K562 (cell line): ENCODE measurements around the gene AGPAT4. TPM values are rescaled to one million over a fixed set of nuclear protein-coding genes. Genes with fewer than 3 reads are reported as not detected.

Experiments
- CHD7 ChIP-seq: fragments of 200-600 bp; sonication (generic); IDR thresholded peaks from one replicate; pipeline ENCODE4 v1.6.1; 2012; ENCODE audit warnings: mild to moderate bottlenecking, low read depth, low read length, inconsistent platforms
- HMGXB4 ChIP-seq: sonication (generic); formaldehyde crosslinking; IDR thresholded peaks from 2 replicates; pipeline ENCODE4 v1.8.1; 2023; ENCODE audit warnings: mild to moderate bottlenecking, missing genetic modification reagents
- NUFIP1 ChIP-seq: fragments of 450-650 bp; IDR thresholded peaks from 2 replicates; pipeline ENCODE4 v1.6.1; 2018; ENCODE audit not compliant: partially characterized antibody
- PBX2 ChIP-seq, 2 experiments: IDR thresholded peaks in 1 of 2; conservative IDR thresholded peaks in 1 of 2; 2 replicates each; pipeline ENCODE4 v1.6.1; 2016; ENCODE audit warnings: low read depth in 2 of 2, mild to moderate bottlenecking in 1 of 2, missing compliant biosample characterization in 1 of 2, missing genetic modification characterization in 1 of 2, moderate library complexity in 1 of 2
- RBFOX2 ChIP-seq: fragments of 200-400 bp; formaldehyde crosslinking; IDR thresholded peaks from 2 replicates; pipeline ENCODE4 v1.6.1; 2017; ENCODE audit warnings: low read depth, mild to moderate bottlenecking, low read length, moderate library complexity
- RFX1 ChIP-seq: fragments of 450-650 bp; IDR thresholded peaks from 2 replicates; pipeline ENCODE4 v1.6.1; 2016; ENCODE audit warnings: mild to moderate bottlenecking, moderate library complexity
- STAG1 ChIP-seq: sonication (generic); formaldehyde crosslinking; IDR thresholded peaks from 2 replicates; pipeline ENCODE4 v1.5.0; 2020; ENCODE audit warnings: missing genetic modification reagents, borderline replicate concordance
- ZBTB5 ChIP-seq: fragments of 450-650 bp; IDR thresholded peaks from 2 replicates; pipeline ENCODE4 v1.6.1; 2017; ENCODE audit warnings: antibody characterized with exemption
- polyA plus RNA-seq, 8 experiments: library from polyadenylated mRNA; depleted of rRNA in 4 of 8; stranded (reverse) in 5 of 8; unstranded in 3 of 8; fragments of >200 nt; fragmentation: Nextera tagmentation in 2 of 8; fragmentation: Illumina TruSeq in 1 of 8; extraction: Ambion mirVana in 2 of 8; extraction: Trizol in 1 of 8; gene quantifications; 2 replicates each; pipeline versions ENCODE4 v1.2.1 to v1.2.3, GENCODE V29; 2011 to 2014; ENCODE audit warnings: inconsistent platforms in 1 of 8, missing spikeins in 1 of 8
- total RNA-seq, 7 experiments: library from RNA; depleted of rRNA in 6 of 7; stranded (reverse); fragments of >200 nt in 6 of 7; fragmentation: Illumina TruSeq in 2 of 7; extraction: Trizol in 2 of 7; gene quantifications; 2 replicates each; pipeline versions ENCODE4 v1.2.1 to v1.2.3, GENCODE V29; 2011 to 2021; ENCODE audit warnings: low replicate concordance in 1 of 7

Gene AGPAT4
- total and polyA plus RNA-seq, 9 of the 15 experiments (the other 6 are each of a cell fraction or from before 2014, with no cell fraction given) = 2.2 to 15.0 (median 5.7) TPM

GRCh38 chr6:161303628-161304340 is 29.9 kb upstream of the AGPAT4 start (continued):
- TF ChIP-seq CHD7 = no peak
- TF ChIP-seq STAG1 (CRISPR knock-in tag) = no peak
- no peak for TF ChIP-seq ZBTB5
- no peak for TF ChIP-seq NUFIP1
- TF ChIP-seq RFX1 = no peak
- TF ChIP-seq RBFOX2 = 0 out of 2 replicates have a peak, but pooled peaks have one; percentile 16
- TF ChIP-seq HMGXB4 = no peak
- TF ChIP-seq PBX2 (CRISPR knock-in tag; IDR thresholded peaks at IDR 0.05; ENCODE audit: low read depth) = no peak
- no peak for TF ChIP-seq PBX2 (tag; conservative IDR thresholded peaks at IDR 0.05; ENCODE audit: low read depth)
